ENCODE measurements around the gene PSRC1. TPM values are rescaled to one million over a fixed set of nuclear protein-coding genes. Genes with fewer than 3 reads are reported as not detected.

The PSRC1 gene
- total RNA-seq, 3 donors from 2014 or later: 0.24 to 0.51 (median 0.37) TPM

DNA sequence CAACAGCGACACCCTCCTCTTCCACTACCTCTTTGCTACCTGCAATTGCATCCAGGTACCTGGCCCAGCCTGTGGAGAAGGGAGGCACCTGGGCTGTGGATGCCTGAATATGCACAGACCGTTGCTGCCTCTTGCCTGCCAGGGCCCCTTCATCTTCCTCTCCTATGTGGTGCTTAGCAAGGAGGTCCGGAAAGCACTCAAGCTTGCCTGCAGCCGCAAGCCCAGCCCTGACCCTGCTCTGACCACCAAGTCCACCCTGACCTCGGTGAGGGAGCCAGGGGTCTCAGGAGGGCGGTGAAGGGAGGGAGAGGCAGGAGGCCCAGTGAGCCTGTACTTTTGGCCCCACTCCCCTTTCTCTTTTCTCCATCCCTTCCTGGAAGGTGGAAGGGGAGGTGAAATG is 11.5 kb downstream of the PSRC1 start:
- Mint-ChIP-seq H3K9me3 (no peaks in the 10 kb centered on the region), H3K27me3 (ENCODE audit: low read depth) (no peaks in the 10 kb centered on the region), H3K4me1 (ENCODE audit: low read depth) (peaks cover 2% of the 10 kb centered on the region), H3K36me3 (ENCODE audit: insufficient read depth) (peaks cover 3% of the 10 kb centered on the region), H3K4me3 (no peak overlapping the region)
- DNase-seq (no peak), ATAC-seq (no peak)

DNA sequence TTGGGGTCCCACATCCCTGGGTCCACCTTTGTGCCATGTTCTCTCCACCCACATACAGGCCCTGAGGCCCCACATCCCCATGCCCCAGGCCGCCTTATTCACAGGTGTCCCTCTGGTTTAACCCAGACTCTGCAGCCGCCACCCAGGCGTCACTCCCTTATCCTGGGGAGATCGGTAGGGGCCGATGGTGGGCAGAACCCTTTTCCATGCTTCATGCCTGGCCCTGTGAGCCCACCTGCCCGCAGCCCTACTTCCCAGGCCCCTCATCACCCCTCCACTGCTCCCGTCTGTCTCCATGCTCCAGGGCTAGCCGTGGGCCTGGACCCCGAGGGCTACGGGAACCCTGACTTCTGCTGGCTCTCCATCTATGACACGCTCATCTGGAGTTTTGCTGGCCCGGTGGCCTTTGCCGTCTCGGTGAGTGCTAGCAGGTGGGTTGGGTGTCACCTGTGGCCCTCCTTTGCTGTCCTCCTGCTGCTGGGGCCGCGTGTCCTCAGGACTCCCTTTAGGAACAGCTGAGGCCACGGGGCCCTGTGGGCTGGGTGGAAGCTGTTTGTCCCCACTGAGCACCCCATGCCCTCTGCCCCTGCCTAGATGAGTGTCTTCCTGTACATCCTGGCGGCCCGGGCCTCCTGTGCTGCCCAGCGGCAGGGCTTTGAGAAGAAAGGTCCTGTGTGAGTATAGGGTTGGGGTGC is 12.2 kb downstream of the PSRC1 start:
- peaks cover 2% of the 10 kb centered on the region for H3K4me1 Mint-ChIP-seq (ENCODE audit: low read depth)

DNA sequence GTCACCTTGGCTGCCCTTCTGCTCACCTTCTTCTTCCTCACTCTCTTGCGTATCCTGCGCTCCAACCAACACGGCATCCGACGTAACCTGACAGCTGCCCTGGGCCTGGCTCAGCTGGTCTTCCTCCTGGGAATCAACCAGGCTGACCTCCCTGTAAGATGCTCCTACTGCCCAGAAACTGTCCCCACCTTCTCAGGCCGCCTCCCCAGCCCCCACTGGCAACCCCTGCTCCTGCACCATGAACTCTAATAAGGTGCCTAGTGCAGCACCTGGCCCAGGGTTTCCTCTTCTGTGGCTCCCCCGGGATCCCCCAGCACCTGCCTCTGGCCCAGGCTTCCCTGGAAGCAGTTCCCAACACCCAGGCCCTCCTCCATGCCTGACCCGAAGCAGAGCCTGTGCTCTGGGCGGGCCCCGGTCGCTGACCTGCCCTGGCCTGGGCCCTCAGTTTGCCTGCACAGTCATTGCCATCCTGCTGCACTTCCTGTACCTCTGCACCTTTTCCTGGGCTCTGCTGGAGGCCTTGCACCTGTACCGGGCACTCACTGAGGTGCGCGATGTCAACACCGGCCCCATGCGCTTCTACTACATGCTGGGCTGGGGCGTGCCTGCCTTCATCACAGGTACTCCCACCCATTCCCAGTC is 12.8 kb downstream of the PSRC1 start:
- ATAC-seq (no peak), DNase-seq (no peak)
- Mint-ChIP-seq H3K4me1 (ENCODE audit: low read depth) (peaks cover 2% of the 10 kb centered on the region), H3K27me3 (ENCODE audit: low read depth) (no peaks in the 10 kb centered on the region), H3K9me3 (no peaks in the 10 kb centered on the region), H3K36me3 (ENCODE audit: insufficient read depth) (peaks cover 3% of the 10 kb centered on the region), H3K4me3 (no peak overlapping the region)

More for the DNA sequence above, 12.2 kb downstream of the PSRC1 start:
- ATAC-seq (no peak), DNase-seq (no peak)
- no peaks in the 10 kb centered on the region for H3K27me3 Mint-ChIP-seq (ENCODE audit: low read depth)
- H3K9me3 Mint-ChIP-seq: no peaks in the 10 kb centered on the region
- peaks cover 3% of the 10 kb centered on the region for H3K36me3 Mint-ChIP-seq (ENCODE audit: insufficient read depth)
- no peak overlapping the region for H3K4me3 Mint-ChIP-seq

DNA sequence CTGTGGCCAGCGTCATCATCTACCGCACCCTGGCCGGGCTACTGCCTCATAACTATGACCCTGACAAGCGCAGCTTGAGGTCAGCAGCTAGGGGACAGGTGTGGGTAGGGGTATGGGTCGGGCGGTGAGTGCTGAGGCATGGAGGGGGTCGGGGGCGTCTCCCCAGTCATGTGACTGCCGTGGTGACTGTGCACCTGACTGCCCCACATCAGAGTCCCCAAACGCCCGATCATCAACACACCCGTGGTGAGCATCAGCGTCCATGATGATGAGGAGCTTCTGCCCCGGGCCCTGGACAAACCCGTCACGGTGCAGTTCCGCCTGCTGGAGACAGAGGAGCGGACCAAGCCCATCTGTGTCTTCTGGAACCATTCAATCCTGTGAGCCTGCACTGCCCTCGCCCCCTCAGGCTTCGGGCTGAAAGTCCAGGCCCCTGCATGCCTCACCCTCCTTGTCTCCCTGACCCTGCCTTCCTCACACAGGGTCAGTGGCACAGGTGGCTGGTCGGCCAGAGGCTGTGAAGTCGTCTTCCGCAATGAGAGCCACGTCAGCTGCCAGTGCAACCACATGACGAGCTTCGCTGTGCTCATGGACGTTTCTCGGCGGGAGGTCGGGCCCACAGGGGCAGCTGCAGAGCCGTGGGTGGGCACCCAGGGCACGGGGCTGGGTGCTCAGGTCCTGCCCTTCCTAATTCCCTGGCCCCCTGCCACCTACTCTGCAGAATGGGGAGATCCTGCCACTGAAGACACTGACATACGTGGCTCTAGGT is 13.5 kb downstream of the PSRC1 start:
- H3K4me1 Mint-ChIP-seq (ENCODE audit: low read depth): peaks cover 2% of the 10 kb centered on the region
- DNase-seq (no peak), ATAC-seq (no peak)
- no peak overlapping the region for H3K4me3 Mint-ChIP-seq
- no peaks in the 10 kb centered on the region for H3K27me3 Mint-ChIP-seq (ENCODE audit: low read depth)
- H3K9me3 Mint-ChIP-seq: no peaks in the 10 kb centered on the region
- H3K36me3 Mint-ChIP-seq (ENCODE audit: insufficient read depth): peaks cover 3% of the 10 kb centered on the region

DNA sequence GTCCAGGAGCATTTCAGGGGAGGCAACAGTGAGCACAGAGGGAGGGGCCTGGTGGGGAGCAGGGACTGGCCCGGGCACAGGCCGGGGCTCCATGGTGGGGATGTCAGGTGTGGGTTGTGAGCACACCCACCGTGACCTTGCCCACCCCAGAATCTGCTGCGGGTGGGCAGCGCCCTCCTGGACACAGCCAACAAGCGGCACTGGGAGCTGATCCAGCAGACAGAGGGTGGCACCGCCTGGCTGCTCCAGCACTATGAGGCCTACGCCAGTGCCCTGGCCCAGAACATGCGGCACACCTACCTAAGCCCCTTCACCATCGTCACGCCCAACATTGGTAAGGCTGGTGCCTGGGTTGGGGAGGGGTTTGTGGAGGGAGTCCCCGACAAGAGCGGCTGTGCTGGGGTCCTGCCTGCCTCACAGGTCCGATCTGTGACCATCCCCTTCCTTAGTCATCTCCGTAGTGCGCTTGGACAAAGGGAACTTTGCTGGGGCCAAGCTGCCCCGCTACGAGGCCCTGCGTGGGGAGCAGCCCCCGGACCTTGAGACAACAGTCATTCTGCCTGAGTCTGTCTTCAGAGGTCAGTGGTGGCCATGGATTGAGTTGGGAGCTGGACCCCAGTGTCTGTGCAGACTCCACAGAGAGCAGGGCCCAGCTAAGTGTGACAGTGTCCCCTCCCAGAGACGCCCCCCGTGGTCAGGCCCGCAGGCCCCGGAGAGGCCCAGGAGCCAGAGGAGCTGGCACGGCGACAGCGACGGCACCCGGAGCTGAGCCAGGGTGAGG is 14.3 kb downstream of the PSRC1 start:
- DNase-seq: no peak
- Mint-ChIP-seq H3K4me3 (no peak overlapping the region), H3K27me3 (ENCODE audit: low read depth) (no peaks in the 10 kb centered on the region), H3K9me3 (no peaks in the 10 kb centered on the region), H3K36me3 (ENCODE audit: insufficient read depth) (peaks cover 3% of the 10 kb centered on the region), H3K4me1 (ENCODE audit: low read depth) (no peaks in the 10 kb centered on the region)
- no peak for ATAC-seq

DNA sequence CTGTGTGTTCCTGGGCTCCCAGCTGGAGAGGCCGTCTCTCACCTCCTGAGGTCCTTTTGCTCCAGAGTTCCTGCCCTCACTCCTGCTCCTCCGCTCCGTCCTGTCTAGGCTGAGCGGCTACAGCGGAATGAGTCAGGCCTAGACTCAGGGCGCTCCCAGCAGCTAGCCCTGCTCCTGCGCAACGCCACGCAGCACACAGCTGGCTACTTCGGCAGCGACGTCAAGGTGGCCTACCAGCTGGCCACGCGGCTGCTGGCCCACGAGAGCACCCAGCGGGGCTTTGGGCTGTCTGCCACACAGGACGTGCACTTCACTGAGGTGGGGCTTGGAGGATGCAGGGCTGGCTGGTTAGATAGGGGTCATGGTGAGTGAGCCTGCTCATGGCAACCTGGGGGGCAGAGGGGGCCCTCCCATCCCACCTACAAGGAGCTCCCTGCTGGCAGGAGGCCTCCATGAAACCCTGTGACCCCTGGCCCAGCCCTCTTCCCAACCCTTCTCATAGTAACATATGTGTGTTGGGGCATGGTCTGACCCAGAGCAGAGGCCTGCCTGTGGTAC is 15.1 kb downstream of the PSRC1 start:
- Mint-ChIP-seq H3K4me1 (ENCODE audit: low read depth) (peaks cover 1% of the 10 kb centered on the region), H3K36me3 (ENCODE audit: insufficient read depth) (peaks cover 3% of the 10 kb centered on the region), H3K9me3 (no peaks in the 10 kb centered on the region), H3K27me3 (ENCODE audit: low read depth) (no peaks in the 10 kb centered on the region), H3K4me3 (no peak overlapping the region)
- ATAC-seq: no peak
- DNase-seq: no peak

DNA sequence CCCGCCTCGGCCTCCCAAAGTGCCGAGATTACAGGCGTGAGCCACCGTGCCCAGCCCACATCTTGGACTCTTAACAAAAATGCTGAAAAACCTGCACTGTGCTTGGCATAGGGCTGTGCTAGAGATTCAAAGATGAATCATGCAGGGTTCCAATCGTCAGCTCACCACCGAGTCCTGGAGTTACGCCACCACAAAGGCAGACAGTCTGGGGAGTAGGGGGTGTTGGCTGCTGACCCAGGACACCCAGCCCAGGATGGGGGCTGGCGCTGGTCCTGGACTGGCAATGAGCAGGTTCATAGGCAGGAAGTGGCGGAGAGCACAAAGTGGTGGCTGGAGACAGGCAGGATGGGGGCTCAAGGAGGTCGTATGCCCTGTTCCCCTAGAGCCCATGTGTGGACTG is 16.0 kb downstream of the PSRC1 start:
- no peaks in the 10 kb centered on the region for H3K27me3 Mint-ChIP-seq (ENCODE audit: low read depth)
- H3K4me1 Mint-ChIP-seq (ENCODE audit: low read depth): peaks cover 1% of the 10 kb centered on the region
- H3K9me3 Mint-ChIP-seq: no peaks in the 10 kb centered on the region
- ATAC-seq: no peak
- H3K36me3 Mint-ChIP-seq (ENCODE audit: insufficient read depth): peaks cover 3% of the 10 kb centered on the region
- no peak for DNase-seq
- no peak overlapping the region for H3K4me3 Mint-ChIP-seq

DNA sequence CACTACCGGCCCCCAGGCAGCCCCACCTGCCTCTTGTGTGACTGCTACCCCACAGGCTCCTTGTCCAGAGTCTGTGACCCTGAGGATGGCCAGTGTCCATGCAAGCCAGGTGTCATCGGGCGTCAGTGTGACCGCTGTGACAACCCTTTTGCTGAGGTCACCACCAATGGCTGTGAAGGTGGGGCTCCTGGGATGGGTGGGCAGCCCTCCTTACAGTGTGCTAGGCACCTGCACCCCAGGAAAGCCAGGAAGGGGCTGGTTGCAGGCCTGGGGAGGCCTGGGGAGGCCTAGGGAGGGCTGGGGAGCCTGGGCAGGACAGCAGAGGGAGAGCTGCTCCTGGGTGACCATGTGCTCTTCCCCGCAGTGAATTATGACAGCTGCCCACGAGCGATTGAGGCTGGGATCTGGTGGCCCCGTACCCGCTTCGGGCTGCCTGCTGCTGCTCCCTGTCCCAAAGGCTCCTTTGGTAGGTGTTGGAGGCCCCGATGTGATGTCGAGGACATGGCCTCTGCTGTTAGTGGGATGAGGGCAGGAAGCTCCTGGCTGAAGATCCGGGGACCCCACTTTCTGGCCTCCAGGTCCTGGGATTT is 17.1 kb downstream of the PSRC1 start:
- no peak overlapping the region for H3K4me3 Mint-ChIP-seq
- ATAC-seq (no peak), DNase-seq (no peak)
- H3K4me1 Mint-ChIP-seq (ENCODE audit: low read depth): peaks cover 1% of the 10 kb centered on the region
- H3K9me3 Mint-ChIP-seq: no peaks in the 10 kb centered on the region
- peaks cover 3% of the 10 kb centered on the region for H3K36me3 Mint-ChIP-seq (ENCODE audit: insufficient read depth)
- H3K27me3 Mint-ChIP-seq (ENCODE audit: low read depth): no peaks in the 10 kb centered on the region

DNA sequence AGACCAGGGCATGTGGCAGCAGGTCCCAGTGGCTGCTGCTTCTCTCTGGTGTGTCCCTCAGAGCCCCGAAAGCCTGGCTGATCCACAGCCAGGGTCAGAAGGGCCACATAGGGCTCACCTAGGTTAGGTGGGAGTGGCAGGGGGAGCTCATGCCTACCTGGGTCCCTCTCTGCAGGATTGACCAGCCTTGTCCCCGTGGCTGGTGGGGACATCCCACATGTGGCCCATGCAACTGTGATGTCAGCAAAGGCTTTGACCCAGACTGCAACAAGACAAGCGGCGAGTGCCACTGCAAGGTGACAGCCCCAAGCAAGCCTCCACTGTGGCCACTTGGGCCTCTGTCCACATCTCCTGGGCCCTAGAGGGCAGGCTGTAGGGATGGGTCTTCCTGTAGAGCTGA is 17.9 kb downstream of the PSRC1 start:
- H3K36me3 Mint-ChIP-seq (ENCODE audit: insufficient read depth): peaks cover 3% of the 10 kb centered on the region
- DNase-seq (no peak), ATAC-seq (no peak)
- no peak overlapping the region for H3K4me3 Mint-ChIP-seq
- H3K27me3 Mint-ChIP-seq (ENCODE audit: low read depth): no peaks in the 10 kb centered on the region
- peaks cover 1% of the 10 kb centered on the region for H3K4me1 Mint-ChIP-seq (ENCODE audit: low read depth)
- no peaks in the 10 kb centered on the region for H3K9me3 Mint-ChIP-seq

DNA sequence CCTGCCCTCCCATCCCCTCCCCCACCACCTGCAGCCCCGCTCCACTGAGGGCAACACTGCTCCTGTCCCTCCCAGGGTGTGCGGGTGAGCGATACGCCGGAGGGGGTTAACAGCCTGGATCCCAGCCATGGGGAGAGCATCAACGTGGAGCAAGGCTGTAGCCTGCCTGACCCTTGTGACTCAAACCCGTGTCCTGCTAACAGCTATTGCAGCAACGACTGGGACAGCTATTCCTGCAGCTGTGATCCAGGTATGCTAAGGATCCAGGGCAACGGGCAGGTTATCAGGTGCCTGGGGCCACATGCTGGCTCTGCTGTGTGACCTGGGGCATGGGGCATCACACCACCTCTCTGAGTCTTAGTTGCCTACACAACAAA is 18.6 kb downstream of the PSRC1 start:
- H3K4me1 Mint-ChIP-seq (ENCODE audit: low read depth): peaks cover 1% of the 10 kb centered on the region
- no peak overlapping the region for H3K4me3 Mint-ChIP-seq
- no peak for DNase-seq
- no peaks in the 10 kb centered on the region for H3K9me3 Mint-ChIP-seq
- H3K27me3 Mint-ChIP-seq (ENCODE audit: low read depth): no peaks in the 10 kb centered on the region
- ATAC-seq: no peak
- no peaks in the 10 kb centered on the region for H3K36me3 Mint-ChIP-seq (ENCODE audit: insufficient read depth)

DNA sequence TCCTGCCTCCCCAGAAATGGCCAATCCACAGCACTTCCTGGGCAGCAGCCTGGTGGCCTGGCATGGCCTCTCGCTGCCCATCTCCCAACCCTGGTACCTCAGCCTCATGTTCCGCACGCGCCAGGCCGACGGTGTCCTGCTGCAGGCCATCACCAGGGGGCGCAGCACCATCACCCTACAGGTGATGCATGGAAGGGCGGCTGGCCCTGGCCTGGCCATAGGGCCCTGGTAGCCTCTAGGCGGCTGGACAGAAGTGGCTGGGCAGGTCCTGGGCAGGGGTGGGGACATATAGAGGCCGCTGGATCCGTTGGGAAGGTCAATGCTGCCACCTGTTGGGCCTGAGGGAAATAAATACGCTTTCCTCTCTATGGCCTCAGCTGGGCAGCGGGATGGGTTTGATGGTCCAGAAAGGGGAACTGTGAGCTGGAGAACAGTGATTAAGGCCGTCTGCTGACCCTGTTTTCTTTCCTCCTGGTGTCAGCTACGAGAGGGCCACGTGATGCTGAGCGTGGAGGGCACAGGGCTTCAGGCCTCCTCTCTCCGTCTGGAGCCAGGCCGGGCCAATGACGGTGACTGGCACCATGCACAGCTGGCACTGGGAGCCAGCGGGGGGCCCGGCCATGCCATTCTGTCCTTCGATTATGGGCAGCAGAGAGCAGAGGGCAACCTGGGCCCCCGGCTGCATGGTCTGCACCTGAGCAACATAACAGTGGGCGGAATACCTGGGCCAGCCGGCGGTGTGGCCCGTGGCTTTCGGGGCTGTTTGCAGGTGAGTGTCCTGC is 19.2 kb downstream of the PSRC1 start:
- H3K27me3 Mint-ChIP-seq (ENCODE audit: low read depth): no peaks in the 10 kb centered on the region
- H3K4me3 Mint-ChIP-seq: no peak overlapping the region
- ATAC-seq (peak; percentile 94 to 95), DNase-seq (peak; percentile 72)
- no peaks in the 10 kb centered on the region for H3K9me3 Mint-ChIP-seq
- H3K4me1 Mint-ChIP-seq (ENCODE audit: low read depth): peaks cover 1% of the 10 kb centered on the region
- no peaks in the 10 kb centered on the region for H3K36me3 Mint-ChIP-seq (ENCODE audit: insufficient read depth)

DNA sequence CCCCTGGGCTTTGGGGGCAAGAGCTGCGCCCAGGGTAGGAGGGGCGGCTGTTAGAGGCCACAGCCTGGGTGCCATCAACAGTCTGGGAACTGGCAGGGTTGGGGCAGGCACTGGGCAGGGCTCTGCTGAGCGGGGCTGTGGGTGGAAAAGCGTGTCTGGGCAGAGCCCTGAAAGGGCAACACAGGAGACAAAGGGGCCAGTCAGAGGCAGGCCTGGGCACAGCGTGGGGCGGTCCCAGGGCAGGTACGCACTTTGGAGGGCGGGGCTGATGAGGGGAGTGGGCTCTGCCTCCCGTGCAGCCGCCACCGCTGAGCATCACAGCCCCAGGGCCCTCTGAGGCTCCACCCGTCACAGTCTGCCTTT is 19.7 kb downstream of the PSRC1 start:
- DNase-seq (no peak), ATAC-seq (peak; percentile 16 to 40)
- Mint-ChIP-seq H3K36me3 (ENCODE audit: insufficient read depth) (no peaks in the 10 kb centered on the region), H3K27me3 (ENCODE audit: low read depth) (no peaks in the 10 kb centered on the region), H3K4me1 (ENCODE audit: low read depth) (peaks cover 1% of the 10 kb centered on the region), H3K9me3 (no peaks in the 10 kb centered on the region), H3K4me3 (no peak overlapping the region)

All from activated T-cell treated with anti-CD3 and anti-CD28 coated beads, Interleukin-2, amount 50 U/mL, for 4 hours (primary cell).